Stimulated activated CD4-positive, alpha-beta T cell treated with anti-CD3 and anti-CD28 coated beads, Interleukin-2, amount 100 ng/mL, for 4 hours (primary cell): Measurements from ENCODE around the gene ALX4.

Experiments
- DNase-seq: peaks from one replicate; pipeline ENCODE4 v3.0.0-alpha.2; 2020; ENCODE audit warnings: low read depth

ALX4 gene

GRCh38 chr11:44300844-44301563, 8.9 kb downstream of the ALX4 start:
- no peak for DNase-seq

- no peak for DNase-seq
Measured at GRCh38 chr11:44298862-44299261, 11.1 kb downstream of the ALX4 start.

- DNase-seq, result no peak
Measured at GRCh38 chr11:44290208-44290607, 19.7 kb downstream of the ALX4 start.

- DNase-seq, result no peak
Measured at GRCh38 chr11:44288133-44288526, 21.8 kb downstream of the ALX4 start.

GRCh38 chr11:44286911-44287310, 23.0 kb downstream of the ALX4 start:
- DNase-seq, result no peak

- peak; percentile 26 for DNase-seq
Measured at GRCh38 chr11:44286268-44286880, 23.6 kb downstream of the ALX4 start.

GRCh38 chr11:44285756-44286155, 24.2 kb downstream of the ALX4 start:
- no peak for DNase-seq

- DNase-seq, result no peak
Measured at GRCh38 chr11:44282620-44283019, 27.3 kb downstream of the ALX4 start.

GRCh38 chr11:44281151-44281550, 28.8 kb downstream of the ALX4 start:
- DNase-seq, result no peak

- no peak for DNase-seq
Measured at GRCh38 chr11:44280257-44280656, 29.7 kb downstream of the ALX4 start.

GRCh38 chr11:44279483-44279882, 30.5 kb downstream of the ALX4 start:
- DNase-seq, result no peak

- DNase-seq, result no peak
Measured at GRCh38 chr11:44277196-44278090, 32.5 kb downstream of the ALX4 start.

GRCh38 chr11:44275961-44276550, 33.9 kb downstream of the ALX4 start:
- DNase-seq, result no peak

GRCh38 chr11:44275241-44275640, 34.7 kb downstream of the ALX4 start:
- no peak for DNase-seq

- DNase-seq, result no peak
Measured at GRCh38 chr11:44274404-44274803, 35.5 kb downstream of the ALX4 start.

GRCh38 chr11:44271286-44271685, 38.7 kb downstream of the ALX4 start:
- no peak for DNase-seq

GRCh38 chr11:44270403-44271273, 39.3 kb downstream of the ALX4 start:
- no peak for DNase-seq

GRCh38 chr11:44269369-44270351, 40.3 kb downstream of the ALX4 start:
- DNase-seq, result no peak

GRCh38 chr11:44268614-44269080, 41.3 kb downstream of the ALX4 start:
- DNase-seq, result no peak
